K562 (cell line): ENCODE measurements around the gene COL13A1. TPM values are rescaled to one million over a fixed set of nuclear protein-coding genes. Genes with fewer than 3 reads are reported as not detected.

Experiments
- ATAC-seq: fragments of 200-7000 bp; cut with Tn5 transposase; 3 replicates; pipeline ENCODE4 v1.9.1; 2020; ENCODE audit warnings: moderate library complexity
- BruUV-seq: library from RNA; stranded (reverse); fragments of 400-500 nt; replicated peaks from 2 replicates; lab custom pipeline; 2021; lab: Mats Ljungman, UMichigan
- CTCF ChIA-PET: fragments of 300-600 bp; formaldehyde crosslinking; extraction: SDS; loops from one replicate; lab custom pipeline; 2021; ENCODE audit warnings: low intra/inter-chr PET ratio; lab: Yijun Ruan, JAX
- POLR2A ChIA-PET: fragments of 300-600, 350-650 bp; sonication (Branson Sonifier 250); formaldehyde crosslinking; extraction: SDS; loops from one replicate; lab custom pipeline; 2021; ENCODE audit warnings: antibody characterized with exemption, inconsistent platforms; lab: Yijun Ruan, JAX
- DNase-seq, 4 experiments: peaks; one replicate each; pipeline versions ENCODE4 v3.0.0 to v3.0.0-alpha.2; 2011 to 2018; ENCODE audit warnings: low spot score in 3 of 4, mixed read lengths in 3 of 4; ENCODE audit errors: extremely low read depth in 1 of 4
- FAIRE-seq: peaks from 2 replicates; lab custom pipeline; 2011; peaks lifted over from hg19 to GRCh38; lab: Jason Lieb, UNC
- H2AFZ ChIP-seq: 2 replicates; pipeline ENCODE4 v1.6.0; 2011; ENCODE audit warnings: low read depth, low read length, control low read depth, inconsistent platforms
- H3K27ac ChIP-seq: fragments of 200-600 bp; 3 replicates; pipeline ENCODE4 v1.8.0; 2011; ENCODE audit warnings: low read depth, mild to moderate bottlenecking, control low read depth, inconsistent platforms, low read length, moderate library complexity, mixed read lengths; ENCODE audit errors: extremely low read depth
- H3K27me3 ChIP-seq, 2 experiments: fragments of 300-600 bp in 1 of 2; 2 replicates in 1 of 2; 3 replicates in 1 of 2; pipeline versions ENCODE4 v1.6.0 to v1.8.0; 2011; ENCODE audit warnings: inconsistent platforms in 2 of 2, low read length in 2 of 2, mild to moderate bottlenecking in 1 of 2, mixed read lengths in 1 of 2, moderate library complexity in 1 of 2; ENCODE audit not compliant: control insufficient read depth in 2 of 2, insufficient read depth in 2 of 2
- H3K36me3 ChIP-seq: fragments of 300-600 bp; 3 replicates; pipeline ENCODE4 v1.8.0; 2011; ENCODE audit warnings: mild to moderate bottlenecking, low read length, inconsistent platforms; ENCODE audit not compliant: control insufficient read depth, insufficient read depth
- H3K4me1 ChIP-seq, 2 experiments: fragments of 200-600 bp in 1 of 2; replicated peaks in 1 of 2; 2 replicates in 1 of 2; 3 replicates in 1 of 2; pipeline versions ENCODE4 v1.5.1 to v1.8.0; 2011; ENCODE audit warnings: inconsistent platforms in 2 of 2, low read length in 2 of 2, mild to moderate bottlenecking in 1 of 2, mixed read lengths in 1 of 2, moderate library complexity in 1 of 2; ENCODE audit not compliant: control insufficient read depth in 2 of 2, insufficient read depth in 2 of 2
- H3K4me2 ChIP-seq: 2 replicates; pipeline ENCODE4 v1.6.1; 2011; ENCODE audit warnings: low read length, control low read depth, inconsistent platforms, mixed read lengths; ENCODE audit not compliant: insufficient read depth
- H3K4me3 ChIP-seq: fragments of 200-600 bp; sonication (generic), shearing (Covaris generic); 2 replicates; pipeline ENCODE4 v1.5.1; 2016; ENCODE audit warnings: control low read depth, inconsistent platforms
- H3K79me2 ChIP-seq: fragments of 200-600 bp; 3 replicates; pipeline ENCODE4 v1.8.0; 2011; ENCODE audit warnings: low read length, inconsistent platforms; ENCODE audit not compliant: control insufficient read depth, insufficient read depth
- H3K9ac ChIP-seq, 2 experiments: 2 replicates each; pipeline versions ENCODE4 v1.6.0 to v1.6.1; 2011; ENCODE audit warnings: low read depth in 2 of 2, low read length in 2 of 2, control low read depth in 1 of 2, inconsistent platforms in 1 of 2, mild to moderate bottlenecking in 1 of 2, mixed read lengths in 1 of 2; ENCODE audit not compliant: insufficient read depth in 1 of 2
- H3K9me1 ChIP-seq: one replicate; pipeline ENCODE4 v1.6.0; 2011; ENCODE audit warnings: inconsistent platforms, mild to moderate bottlenecking, low read length, moderate library complexity; ENCODE audit not compliant: control insufficient read depth, insufficient read depth
- H3K9me3 ChIP-seq: replicated peaks from 2 replicates; pipeline ENCODE4 v1.5.1; 2011; ENCODE audit warnings: low read depth, low read length, inconsistent platforms; ENCODE audit not compliant: control insufficient read depth, insufficient read depth
- H4K20me1 ChIP-seq: replicated peaks from 2 replicates; pipeline ENCODE4 v1.6.1; 2011; ENCODE audit warnings: low read length, inconsistent platforms, mixed read lengths; ENCODE audit not compliant: control insufficient read depth, insufficient read depth
- BRD4 ChIP-seq: fragments of 200-600 bp; sonication (generic); IDR thresholded peaks from 2 replicates; pipeline ENCODE4 v1.6.1; 2017; ENCODE audit warnings: inconsistent platforms
- NCOA4 ChIP-seq: fragments of 450-650 bp; IDR thresholded peaks from 2 replicates; pipeline ENCODE4 v1.6.1; 2018; ENCODE audit warnings: mild to moderate bottlenecking; ENCODE audit not compliant: partially characterized antibody
- NONO ChIP-seq, 2 experiments: fragments of 200-400 bp in 1 of 2; fragments of 450-650 bp in 1 of 2; formaldehyde crosslinking in 1 of 2; IDR thresholded peaks; 2 replicates each; pipeline ENCODE4 v1.6.1; 2017; ENCODE audit warnings: low read depth in 2 of 2, mild to moderate bottlenecking in 2 of 2, moderate library complexity in 2 of 2, low read length in 1 of 2
- RBM14 ChIP-seq: fragments of 200-400 bp; formaldehyde crosslinking; IDR thresholded peaks from 2 replicates; pipeline ENCODE4 v1.6.1; 2018; ENCODE audit warnings: low read depth, mild to moderate bottlenecking, low read length, moderate library complexity, borderline replicate concordance; ENCODE audit not compliant: insufficient read depth
- SIN3A ChIP-seq, 2 experiments: fragments of 150-350 bp in 1 of 2; IDR thresholded peaks; 2 replicates each; pipeline ENCODE4 v1.6.1; 2011 to 2016; ENCODE audit warnings: borderline replicate concordance in 2 of 2, low read depth in 2 of 2, low read length in 2 of 2, mild to moderate bottlenecking in 2 of 2, moderate library complexity in 2 of 2; ENCODE audit not compliant: control insufficient read depth in 1 of 2
- SMAD3 ChIP-seq: fragments of 450-650 bp; formaldehyde crosslinking; conservative IDR thresholded peaks from 2 replicates; pipeline ENCODE4 v1.4.0; 2020; ENCODE audit warnings: mild to moderate bottlenecking
- SMARCC2 ChIP-seq: fragments of 450-650 bp; IDR thresholded peaks from 2 replicates; pipeline ENCODE4 v1.6.1; 2017; ENCODE audit warnings: antibody characterized with exemption, moderate library complexity, mild to moderate bottlenecking, low read depth
- TCF7 ChIP-seq: sonication (generic); IDR thresholded peaks from 2 replicates; pipeline ENCODE4 v1.6.1; 2016; ENCODE audit warnings: antibody characterized with exemption, borderline replicate concordance
- WGBS: fragments of 100-300 bp; shearing (Covaris generic); methylation state at CpG from one replicate; pipeline ENCODE4 v1.1.6; 2016; ENCODE audit warnings: low coverage, mixed read lengths; ENCODE audit not compliant: insufficient coverage; ENCODE audit errors: missing lambda C conversion rate; 5-methylcytosine and 5-hydroxymethylcytosine counted together
- in situ Hi-C: fragments of 300-500 bp; cut with MboI; formaldehyde crosslinking; loops from 4 replicates; pipeline ENCODE4 v1.15.0; 2018; ENCODE audit warnings: inconsistent platforms, mixed read lengths
- intact Hi-C: fragments of 100-400 bp; cut with micrococcal nuclease; formaldehyde crosslinking; loops from 2 replicates; pipeline ENCODE4 v1.14.2; 2022
- polyA plus RNA-seq, 8 experiments: library from polyadenylated mRNA; depleted of rRNA in 4 of 8; stranded (reverse) in 5 of 8; unstranded in 3 of 8; fragments of >200 nt; fragmentation: Nextera tagmentation in 2 of 8; fragmentation: Illumina TruSeq in 1 of 8; extraction: Ambion mirVana in 2 of 8; extraction: Trizol in 1 of 8; gene quantifications; 2 replicates each; pipeline versions ENCODE4 v1.2.1 to v1.2.3, GENCODE V29; 2011 to 2014; ENCODE audit warnings: inconsistent platforms in 1 of 8, missing spikeins in 1 of 8
- total RNA-seq, 7 experiments: library from RNA; depleted of rRNA in 6 of 7; stranded (reverse); fragments of >200 nt in 6 of 7; fragmentation: Illumina TruSeq in 2 of 7; extraction: Trizol in 2 of 7; gene quantifications; 2 replicates each; pipeline versions ENCODE4 v1.2.1 to v1.2.3, GENCODE V29; 2011 to 2021; ENCODE audit warnings: low replicate concordance in 1 of 7
- TF ChIP-seq, protein P1 (sequence below): fragments of 250-450 bp; sonication (Bioruptor Pico); IDR thresholded peaks from 2 replicates; pipeline ENCODE4 v1.8.0; 2021; ENCODE audit warnings: moderate library complexity, mild to moderate bottlenecking, inconsistent platforms
- TF ChIP-seq, protein P2 (sequence below): fragments of 450-650 bp; IDR thresholded peaks from 2 replicates; pipeline ENCODE4 v1.7.1; 2018; ENCODE audit warnings: mild to moderate bottlenecking, low read depth; ENCODE audit not compliant: partially characterized antibody

Gene COL13A1
- total and polyA plus RNA-seq, 9 of the 15 experiments (the other 6 are each of a cell fraction or from before 2014, with no cell fraction given): not detected

DNA sequence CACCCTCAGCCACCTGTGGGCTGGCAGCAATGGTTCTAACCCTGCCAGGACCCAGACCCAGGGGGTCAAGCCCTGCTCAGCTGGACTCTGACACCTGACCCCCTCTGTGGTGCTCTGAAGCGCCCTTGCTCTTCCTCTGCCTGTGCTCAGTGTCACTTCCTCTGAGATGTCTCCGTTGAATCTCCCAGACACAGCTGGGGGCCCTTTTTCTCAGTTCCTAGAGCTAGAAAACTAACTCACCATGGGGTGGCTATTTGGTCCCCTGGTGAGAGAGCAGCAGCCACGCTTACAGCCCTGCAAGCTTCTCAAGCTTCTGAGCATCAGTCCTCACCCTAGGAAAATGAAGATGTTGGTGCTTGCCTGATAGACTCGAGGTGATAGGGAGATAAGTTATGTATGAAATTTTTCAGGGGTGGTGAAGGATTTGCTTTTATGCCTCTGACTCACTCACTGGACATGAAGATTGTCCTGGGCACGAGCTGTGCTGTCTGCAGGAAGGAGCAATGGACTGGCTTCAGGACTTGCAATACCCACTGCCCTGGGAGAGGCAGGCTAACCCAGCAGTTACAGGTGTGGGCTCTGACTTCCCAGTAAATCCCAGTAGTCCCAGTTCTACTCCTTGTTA, 29.6 kb downstream of the COL13A1 start:
- Histone ChIP-seq H3K9me3 (no peaks in the 10 kb centered on the region), H3K4me1 (no peaks in the 10 kb centered on the region), H4K20me1 (0 out of 2 replicates have a peak, but pooled peaks cover 20% of the 10 kb centered on the region), H3K9me1 (no peaks in the 10 kb centered on the region), H3K79me2 (no peaks in the 10 kb centered on the region), H3K4me3 (no peak overlapping the region), H2AFZ (no peak overlapping the region), H3K36me3 (no peaks in the 10 kb centered on the region), H3K9ac (no peak overlapping the region), H3K27me3 (peaks cover 7 to 55% of the 10 kb centered on the region in 2 experiments; a peak in 4 of 5 replicates), H3K4me2 (no peak overlapping the region), H3K27ac (no peak overlapping the region)
- ChIA-PET POLR2A (interaction anchor here (0.6 kb wide), 1 partner anchor 13 kb away, joined by 4 read pairs; no protein-coding TSS in a partner anchor), CTCF (no interaction called here)
- WGBS: 0% methylated on average over 5 of the region's 5 CpGs
- ATAC-seq (no peak), DNase-seq (no peak), FAIRE-seq (no peak)
- intact Hi-C loops: no loop called here
- in situ Hi-C loops: no loop called here
- BruUV-seq: no TSS peak
- TF ChIP-seq, protein P1, sequence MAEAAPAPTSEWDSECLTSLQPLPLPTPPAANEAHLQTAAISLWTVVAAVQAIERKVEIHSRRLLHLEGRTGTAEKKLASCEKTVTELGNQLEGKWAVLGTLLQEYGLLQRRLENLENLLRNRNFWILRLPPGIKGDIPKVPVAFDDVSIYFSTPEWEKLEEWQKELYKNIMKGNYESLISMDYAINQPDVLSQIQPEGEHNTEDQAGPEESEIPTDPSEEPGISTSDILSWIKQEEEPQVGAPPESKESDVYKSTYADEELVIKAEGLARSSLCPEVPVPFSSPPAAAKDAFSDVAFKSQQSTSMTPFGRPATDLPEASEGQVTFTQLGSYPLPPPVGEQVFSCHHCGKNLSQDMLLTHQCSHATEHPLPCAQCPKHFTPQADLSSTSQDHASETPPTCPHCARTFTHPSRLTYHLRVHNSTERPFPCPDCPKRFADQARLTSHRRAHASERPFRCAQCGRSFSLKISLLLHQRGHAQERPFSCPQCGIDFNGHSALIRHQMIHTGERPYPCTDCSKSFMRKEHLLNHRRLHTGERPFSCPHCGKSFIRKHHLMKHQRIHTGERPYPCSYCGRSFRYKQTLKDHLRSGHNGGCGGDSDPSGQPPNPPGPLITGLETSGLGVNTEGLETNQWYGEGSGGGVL: no peak

DNA sequence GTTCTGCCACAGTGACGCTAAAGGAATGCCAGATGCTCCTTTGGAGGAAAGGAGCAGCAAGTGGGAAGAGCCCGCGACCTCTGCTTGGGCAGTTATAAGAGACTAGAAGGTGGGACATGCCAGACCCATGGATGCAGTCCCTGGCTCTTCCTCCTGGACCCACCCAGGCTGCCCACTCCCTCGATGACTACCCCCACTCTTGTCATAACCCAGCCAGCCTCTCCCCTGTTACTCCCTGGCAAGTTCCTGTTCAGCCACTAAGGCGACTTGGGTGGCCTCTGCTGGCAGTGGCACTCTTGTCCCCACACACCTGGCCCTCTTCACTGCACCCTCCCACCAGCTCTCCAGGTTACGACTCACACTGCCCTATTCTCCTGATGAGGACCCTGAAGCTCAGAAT, 33.5 kb downstream of the COL13A1 start:
- in situ Hi-C loops: no loop called here
- CTCF ChIA-PET: no interaction called here
- TF ChIP-seq RBM14 (no peak), SMAD3 (CRISPR knock-in tag) (no peak), SMARCC2 (no peak), TCF7 (no peak), SIN3A (IDR thresholded peaks at IDR 0.05; ENCODE audit: borderline replicate concordance in 2 of 2, control insufficient read depth in 1 of 2, low read depth in 2 of 2, low read length in 2 of 2) (no peak), NONO (IDR thresholded peaks at IDR 0.05; ENCODE audit: low read depth in 2 of 2, low read length in 1 of 2) (no peak), BRD4 (no peak), NCOA4 (no peak)
- TF ChIP-seq, protein P2, sequence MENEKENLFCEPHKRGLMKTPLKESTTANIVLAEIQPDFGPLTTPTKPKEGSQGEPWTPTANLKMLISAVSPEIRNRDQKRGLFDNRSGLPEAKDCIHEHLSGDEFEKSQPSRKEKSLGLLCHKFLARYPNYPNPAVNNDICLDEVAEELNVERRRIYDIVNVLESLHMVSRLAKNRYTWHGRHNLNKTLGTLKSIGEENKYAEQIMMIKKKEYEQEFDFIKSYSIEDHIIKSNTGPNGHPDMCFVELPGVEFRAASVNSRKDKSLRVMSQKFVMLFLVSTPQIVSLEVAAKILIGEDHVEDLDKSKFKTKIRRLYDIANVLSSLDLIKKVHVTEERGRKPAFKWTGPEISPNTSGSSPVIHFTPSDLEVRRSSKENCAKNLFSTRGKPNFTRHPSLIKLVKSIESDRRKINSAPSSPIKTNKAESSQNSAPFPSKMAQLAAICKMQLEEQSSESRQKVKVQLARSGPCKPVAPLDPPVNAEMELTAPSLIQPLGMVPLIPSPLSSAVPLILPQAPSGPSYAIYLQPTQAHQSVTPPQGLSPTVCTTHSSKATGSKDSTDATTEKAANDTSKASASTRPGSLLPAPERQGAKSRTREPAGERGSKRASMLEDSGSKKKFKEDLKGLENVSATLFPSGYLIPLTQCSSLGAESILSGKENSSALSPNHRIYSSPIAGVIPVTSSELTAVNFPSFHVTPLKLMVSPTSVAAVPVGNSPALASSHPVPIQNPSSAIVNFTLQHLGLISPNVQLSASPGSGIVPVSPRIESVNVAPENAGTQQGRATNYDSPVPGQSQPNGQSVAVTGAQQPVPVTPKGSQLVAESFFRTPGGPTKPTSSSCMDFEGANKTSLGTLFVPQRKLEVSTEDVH: no peak

More for the DNA sequence above, 33.5 kb downstream of the COL13A1 start:
- Histone ChIP-seq H3K36me3 (no peaks in the 10 kb centered on the region), H3K4me3 (no peak overlapping the region), H2AFZ (no peak overlapping the region), H3K4me1 (no peaks in the 10 kb centered on the region), H3K27ac (no peak overlapping the region), H3K27me3 (peaks cover 10 to 83% of the 10 kb centered on the region in 2 experiments), H3K79me2 (no peaks in the 10 kb centered on the region), H3K9me1 (no peaks in the 10 kb centered on the region), H4K20me1 (0 out of 2 replicates have a peak, but pooled peaks cover 20% of the 10 kb centered on the region), H3K9me3 (no peaks in the 10 kb centered on the region), H3K4me2 (no peak overlapping the region), H3K9ac (no peak overlapping the region)
- no TSS peak for BruUV-seq
- ATAC-seq (no peak), FAIRE-seq (no peak), DNase-seq (no peak)
- POLR2A ChIA-PET: interaction anchor here (0.5 kb wide), 1 partner anchor 93 kb away, joined by 3 read pairs; no protein-coding TSS in a partner anchor
- intact Hi-C loops: no loop called here
- WGBS: 1% methylated on average over 6 of the region's 6 CpGs
